HUES64 (cell line): ENCODE measurements around the gene MCRS1. TPM values are rescaled to one million over a fixed set of nuclear protein-coding genes. Genes with fewer than 3 reads are reported as not detected.
A peak's percentile ranks its signal among the peaks of the same experiment; 100 is the strongest.
"Not testable (repeated sequence)": the region's sequence is repeated elsewhere in the genome, so short reads cannot be mapped to it uniquely, and the experiment has no call there.

ENCODE experiments used
- H3K27ac ChIP-seq: 2 replicates; pipeline ENCODE4 v1.7.0; 2013; ENCODE audit warnings: low read depth, low read length, inconsistent platforms
- H3K27me3 ChIP-seq: 2 replicates; pipeline ENCODE4 v1.6.1; 2013; ENCODE audit warnings: mild to moderate bottlenecking, low read length; ENCODE audit not compliant: insufficient read depth
- H3K36me3 ChIP-seq: 2 replicates; pipeline ENCODE4 v1.6.1; 2013; ENCODE audit warnings: mild to moderate bottlenecking, low read length; ENCODE audit not compliant: insufficient read depth
- H3K4me1 ChIP-seq: 2 replicates; pipeline ENCODE4 v1.6.1; 2013; ENCODE audit warnings: mild to moderate bottlenecking, low read length, moderate library complexity; ENCODE audit not compliant: insufficient read depth
- H3K4me3 ChIP-seq: 2 replicates; pipeline ENCODE4 v1.5.1; 2013; ENCODE audit warnings: mild to moderate bottlenecking, low read length, moderate library complexity
- H3K9ac ChIP-seq: 2 replicates; pipeline ENCODE4 v1.6.1; 2013; ENCODE audit warnings: mild to moderate bottlenecking, low read depth, low read length
- H3K9me3 ChIP-seq: 2 replicates; pipeline ENCODE4 v1.6.1; 2013; ENCODE audit warnings: low read depth, low read length; ENCODE audit not compliant: insufficient read depth
- WGBS: fragments of 150-250, 120-280 bp; methylation state at CpG from one replicate; pipeline ENCODE4 v1.1.7; 2013; ENCODE audit warnings: missing lambda C conversion rate; 5-methylcytosine and 5-hydroxymethylcytosine counted together
- polyA plus RNA-seq, 2 experiments: library from polyadenylated mRNA; stranded (reverse); fragments of 50-300 nt; gene quantifications; one replicate each; pipeline ENCODE4 v1.2.3, GENCODE V29; 2013

MCRS1 gene
- polyA plus RNA-seq (2013, experiment 1 of 2) = 64.8 TPM
- 62.9 TPM for polyA plus RNA-seq (2013, experiment 2 of 2)

- Histone ChIP-seq H3K9ac (peak within 1 kb of the TSS; percentile 84), H3K4me1 (peaks cover 4% of the 10 kb centered on the region; the same call in 1 of the 2 replicates), H3K9me3 (no peaks in the 10 kb centered on the region), H3K27ac (peak within 1 kb of the TSS; percentile 87), H3K27me3 (no peaks in the 10 kb centered on the region), H3K36me3 (peaks cover 32% of the 10 kb centered on the region), H3K4me3 (peak within 1 kb of the TSS; percentile 92)
- under 1% methylated on average over 54 of the region's 54 CpGs for WGBS
Measured at GRCh38 chr12:49567611-49568441, at the start of gene MCRS1. TSS of gene MCRS1 (minus strand) at chr12:49568142. CDS start at chr12:49566731, 1,411 bp downstream.

- Histone ChIP-seq H3K27me3 (peaks cover 8% of the 10 kb centered on the region), H3K9me3 (no peaks in the 10 kb centered on the region), H3K36me3 (no peaks in the 10 kb centered on the region), H3K4me1 (peaks cover 6% of the 10 kb centered on the region; the same call in 1 of the 2 replicates), H3K4me3 (no peak overlapping the region), H3K9ac (no peak overlapping the region), H3K27ac (no peak overlapping the region)
- WGBS = 66% methylated on average over 5 of the region's 5 CpGs
Measured at GRCh38 chr12:49616533-49617219, 48.7 kb upstream of the MCRS1 start.

- Histone ChIP-seq H3K4me1 (peaks cover 2% of the 10 kb centered on the region; the same call in 1 of the 2 replicates), H3K27me3 (no peaks in the 10 kb centered on the region), H3K27ac (no peak overlapping the region), H3K4me3 (no peak overlapping the region), H3K9ac (no peak overlapping the region), H3K9me3 (no peaks in the 10 kb centered on the region), H3K36me3 (no peaks in the 10 kb centered on the region)
- 98% methylated on average over 6 of the region's 7 CpGs for WGBS
Measured at GRCh38 chr12:49615725-49616124, 47.8 kb upstream of the MCRS1 start.

GRCh38 chr12:49612210-49612609, 44.3 kb upstream of the MCRS1 start:
- Histone ChIP-seq H3K4me1 (no peaks in the 10 kb centered on the region), H3K9ac (no peak overlapping the region), H3K27me3 (no peaks in the 10 kb centered on the region), H3K4me3 (no peak overlapping the region), H3K36me3 (no peaks in the 10 kb centered on the region), H3K27ac (no peak overlapping the region), H3K9me3 (no peaks in the 10 kb centered on the region)

- H3K4me1 ChIP-seq, H3K27me3 ChIP-seq, H3K9me3 ChIP-seq, H3K27ac ChIP-seq, H3K36me3 ChIP-seq, H3K9ac ChIP-seq, H3K4me3 ChIP-seq: not testable (repeated sequence)
- WGBS = 93% methylated on average over 4 of the region's 4 CpGs
Measured at GRCh38 chr12:49610785-49611184, 42.8 kb upstream of the MCRS1 start.

GRCh38 chr12:49609875-49610154, 41.9 kb upstream of the MCRS1 start:
- no peaks in the 10 kb centered on the region for H3K36me3 ChIP-seq
- H3K27ac ChIP-seq = no peak overlapping the region
- 59% methylated on average over 1 of the region's 1 CpG for WGBS
- H3K27me3 ChIP-seq = no peaks in the 10 kb centered on the region
- H3K9ac ChIP-seq = no peak overlapping the region
- H3K4me3 ChIP-seq = no peak overlapping the region
- no peaks in the 10 kb centered on the region for H3K9me3 ChIP-seq
- H3K4me1 ChIP-seq = no peaks in the 10 kb centered on the region

GRCh38 chr12:49609059-49609874, 41.3 kb upstream of the MCRS1 start:
- Histone ChIP-seq H3K9me3 (no peaks in the 10 kb centered on the region), H3K27ac (no peak overlapping the region), H3K36me3 (no peaks in the 10 kb centered on the region), H3K4me3 (no peak overlapping the region), H3K4me1 (no peaks in the 10 kb centered on the region), H3K27me3 (no peaks in the 10 kb centered on the region), H3K9ac (no peak overlapping the region)
- WGBS = 93% methylated on average over 2 of the region's 2 CpGs

GRCh38 chr12:49605539-49605938, 37.6 kb upstream of the MCRS1 start, which contains the start of gene FAM186B:
TSS of gene FAM186B (minus strand) at chr12:49605639. CDS start at chr12:49605477, 162 bp downstream.
- not testable (repeated sequence) for H3K27ac ChIP-seq, H3K4me3 ChIP-seq, H3K9me3 ChIP-seq, H3K36me3 ChIP-seq, H3K27me3 ChIP-seq, H3K4me1 ChIP-seq, H3K9ac ChIP-seq
- WGBS = 96% methylated on average over 4 of the region's 4 CpGs

GRCh38 chr12:49604856-49605255, 36.9 kb upstream of the MCRS1 start:
- Histone ChIP-seq H3K36me3 (no peaks in the 10 kb centered on the region), H3K9me3 (no peaks in the 10 kb centered on the region), H3K27me3 (no peaks in the 10 kb centered on the region), H3K27ac (no peak overlapping the region), H3K4me1 (no peaks in the 10 kb centered on the region), H3K4me3 (no peak overlapping the region), H3K9ac (no peak overlapping the region)
- 81% methylated on average over 5 of the region's 5 CpGs for WGBS

- H3K9ac ChIP-seq = no peak overlapping the region
- no peak overlapping the region for H3K4me3 ChIP-seq
- H3K27ac ChIP-seq = no peak overlapping the region
- H3K27me3 ChIP-seq = no peaks in the 10 kb centered on the region
- H3K36me3 ChIP-seq = no peaks in the 10 kb centered on the region
- H3K4me1 ChIP-seq = no peaks in the 10 kb centered on the region
- no peaks in the 10 kb centered on the region for H3K9me3 ChIP-seq
- WGBS = 88% methylated on average over 1 of the region's 1 CpG
Measured at GRCh38 chr12:49603721-49604120, 35.8 kb upstream of the MCRS1 start.

GRCh38 chr12:49599961-49600360, 32.0 kb upstream of the MCRS1 start:
- no peaks in the 10 kb centered on the region for H3K9me3 ChIP-seq
- 93% methylated on average over 8 of the region's 8 CpGs for WGBS
- no peaks in the 10 kb centered on the region for H3K36me3 ChIP-seq
- H3K4me3 ChIP-seq = no peak overlapping the region
- no peaks in the 10 kb centered on the region for H3K4me1 ChIP-seq
- no peak overlapping the region for H3K9ac ChIP-seq
- H3K27me3 ChIP-seq = no peaks in the 10 kb centered on the region
- no peak overlapping the region for H3K27ac ChIP-seq
